Measurements from ENCODE around the gene TRPM7. TPM values are rescaled to one million over a fixed set of nuclear protein-coding genes. Genes with fewer than 3 reads are reported as not detected.

TRPM7 gene
- total and polyA plus RNA-seq, 2 of the 13 experiments (the other 11 are each of a cell fraction or from before 2014, with no cell fraction given), result 11.0 to 36.0 TPM

DNA sequence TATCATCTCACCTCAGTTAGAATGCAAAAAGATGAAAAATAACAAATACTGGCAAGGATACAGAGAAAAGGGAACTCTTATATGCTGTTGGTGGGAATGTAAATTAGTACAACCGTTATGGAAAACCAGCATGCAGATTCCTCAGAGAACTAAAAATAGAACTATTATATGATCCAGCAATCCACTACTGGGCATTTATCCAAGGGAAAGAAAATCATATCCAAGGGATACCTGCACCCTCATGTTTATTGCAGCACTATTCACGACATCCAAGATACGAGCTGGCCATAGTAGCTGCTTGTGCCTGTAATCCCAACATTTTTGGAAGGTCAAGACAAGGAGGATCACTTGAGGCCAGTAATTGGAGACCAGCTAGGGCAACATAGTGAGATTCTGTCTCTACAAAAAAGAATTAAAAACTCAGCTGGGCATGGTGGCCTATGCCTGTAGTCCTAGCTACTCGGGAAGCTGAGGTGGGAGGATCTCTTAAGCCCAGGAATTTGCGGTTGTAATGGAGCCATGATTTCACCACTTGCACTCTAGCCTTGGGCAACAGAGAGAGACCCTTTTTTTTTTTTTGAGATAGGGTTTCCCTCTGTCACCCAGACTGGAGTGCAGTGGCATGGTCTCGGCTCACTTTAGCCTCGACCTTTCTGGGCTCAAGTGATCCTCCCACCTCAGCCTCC is 166.7 kb downstream of the TRPM7 start:
- ATAC-seq (no peak), DNase-seq (ENCODE audit: low spot score) (no peak), FAIRE-seq (no peak)
- H4K20me1 ChIP-seq (ENCODE audit: insufficient read depth, low read length), result no peaks in the 10 kb centered on the region
- no peaks in the 10 kb centered on the region for H3K4me1 ChIP-seq (ENCODE audit: insufficient read depth, low read length)
- CTCF ChIA-PET (ENCODE audit: low intra/inter-chr PET ratio, low total read pairs), result no interaction called here
- H3K27me3 ChIP-seq (ENCODE audit: control insufficient read depth in 1 of 2, insufficient read depth in 2 of 2, low read length in 2 of 2), result no peaks in the 10 kb centered on the region; a peak in 1 of 5 replicates
- intact Hi-C loops (cut with micrococcal nuclease; ENCODE audit: unreplicated experiment) (no loop called here), in situ Hi-C loops (cut with HindIII; ENCODE audit: extremely low pct_ligation_motif_present, low pct_unique_long_range_greater_than_20kb) (no loop called here)
- H3K4me2 ChIP-seq (ENCODE audit: low read depth, low read length), result no peak overlapping the region
- no peak overlapping the region for H3K9ac ChIP-seq (ENCODE audit: insufficient read depth, low read depth, low read length)
- no peaks in the 10 kb centered on the region for H3K9me3 ChIP-seq (ENCODE audit: low read length)
- 73% methylated on average over 7 of the region's 7 CpGs for WGBS (ENCODE audit: low lambda C conversion rate)
- H3K79me2 ChIP-seq (ENCODE audit: insufficient read depth, low read length), result no peaks in the 10 kb centered on the region
- TF ChIP-seq ARNT (IDR thresholded peaks at IDR 0.05) (no peak), ISX (CRISPR knock-in tag; conservative IDR thresholded peaks at IDR 0.05) (no peak), MTA1 (CRISPR knock-in tag; IDR thresholded peaks at IDR 0.05; ENCODE audit: borderline replicate concordance) (no peak), NR2F2 (IDR thresholded peaks at IDR 0.05; ENCODE audit: borderline replicate concordance, low read depth) (no peak), ZNF331 (CRISPR knock-in tag; IDR thresholded peaks at IDR 0.05) (no peak), ZNF234 (CRISPR knock-in tag; conservative IDR thresholded peaks at IDR 0.05) (no peak)
- no peak overlapping the region for H3K4me3 ChIP-seq (replicated peaks in 1 of 3; ENCODE audit: insufficient read depth in 1 of 3, low read depth in 2 of 3, low read length in 3 of 3)
- BruUV-seq (replicated peaks), result no TSS peak
- H3K27ac ChIP-seq (ENCODE audit: extremely low read length, insufficient read depth, low read length), result no peak overlapping the region
- no peaks in the 10 kb centered on the region for H3K36me3 ChIP-seq (replicated peaks in 1 of 2; ENCODE audit: control insufficient read depth in 1 of 2, insufficient read depth in 2 of 2, low read length in 2 of 2)
- POLR2A ChIA-PET, result no interaction called here
- H2AFZ ChIP-seq (ENCODE audit: low read length), result no peak overlapping the region

DNA sequence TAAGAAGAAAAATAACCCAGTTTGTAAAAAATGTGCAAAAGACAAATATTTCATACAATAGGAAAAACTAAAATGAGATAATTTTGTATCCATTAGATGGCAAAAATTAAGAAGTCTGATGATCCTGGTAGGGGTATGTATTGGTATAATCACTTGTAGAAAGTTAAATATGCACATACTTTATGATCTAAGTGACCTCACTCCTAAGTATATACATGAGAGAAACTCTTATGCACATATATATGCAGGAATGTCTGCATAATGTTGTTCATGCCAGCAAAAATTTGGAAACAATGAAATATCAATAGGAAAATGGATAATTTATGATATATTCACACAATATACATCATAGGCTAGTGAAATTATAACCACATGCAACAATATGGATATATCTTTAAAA is 173.6 kb downstream of the TRPM7 start:
- Histone ChIP-seq H3K27me3 (ENCODE audit: control insufficient read depth in 1 of 2, insufficient read depth in 2 of 2, low read length in 2 of 2) (no peaks in the 10 kb centered on the region; a peak in 1 of 5 replicates), H3K9ac (ENCODE audit: insufficient read depth, low read depth, low read length) (no peak overlapping the region), H3K4me2 (ENCODE audit: low read depth, low read length) (no peak overlapping the region), H4K20me1 (ENCODE audit: insufficient read depth, low read length) (no peaks in the 10 kb centered on the region), H3K9me3 (ENCODE audit: low read length) (no peaks in the 10 kb centered on the region), H2AFZ (ENCODE audit: low read length) (no peak overlapping the region), H3K27ac (ENCODE audit: extremely low read length, insufficient read depth, low read length) (no peak overlapping the region), H3K4me1 (ENCODE audit: insufficient read depth, low read length) (no peaks in the 10 kb centered on the region), H3K79me2 (ENCODE audit: insufficient read depth, low read length) (no peaks in the 10 kb centered on the region), H3K4me3 (replicated peaks in 1 of 3; ENCODE audit: insufficient read depth in 1 of 3, low read depth in 2 of 3, low read length in 3 of 3) (no peak overlapping the region), H3K36me3 (replicated peaks in 1 of 2; ENCODE audit: control insufficient read depth in 1 of 2, insufficient read depth in 2 of 2, low read length in 2 of 2) (no peaks in the 10 kb centered on the region)
- DNase-seq (ENCODE audit: low spot score), result no peak
- intact Hi-C loops (cut with micrococcal nuclease; ENCODE audit: unreplicated experiment) (no loop called here), in situ Hi-C loops (cut with HindIII; ENCODE audit: extremely low pct_ligation_motif_present, low pct_unique_long_range_greater_than_20kb) (no loop called here)
- CTCF ChIA-PET (ENCODE audit: low intra/inter-chr PET ratio, low total read pairs), result no interaction called here
- ATAC-seq, result no peak
- FAIRE-seq, result no peak
- POLR2A ChIA-PET, result no interaction called here
- BruUV-seq (replicated peaks), result no TSS peak
- TF ChIP-seq ZNF20 (CRISPR knock-in tag; IDR thresholded peaks at IDR 0.05) (no peak), SRF (IDR thresholded peaks at IDR 0.05; ENCODE audit: low read depth, low read length) (no peak), ZC3H13 (CRISPR knock-in tag; IDR thresholded peaks at IDR 0.05) (no peak), SETDB1 (CRISPR knock-in tag; IDR thresholded peaks at IDR 0.05; ENCODE audit: borderline replicate concordance) (no peak), ZNF773 (CRISPR knock-in tag; IDR thresholded peaks at IDR 0.05; ENCODE audit: borderline replicate concordance) (no peak)
- TF ChIP-seq, protein P1, sequence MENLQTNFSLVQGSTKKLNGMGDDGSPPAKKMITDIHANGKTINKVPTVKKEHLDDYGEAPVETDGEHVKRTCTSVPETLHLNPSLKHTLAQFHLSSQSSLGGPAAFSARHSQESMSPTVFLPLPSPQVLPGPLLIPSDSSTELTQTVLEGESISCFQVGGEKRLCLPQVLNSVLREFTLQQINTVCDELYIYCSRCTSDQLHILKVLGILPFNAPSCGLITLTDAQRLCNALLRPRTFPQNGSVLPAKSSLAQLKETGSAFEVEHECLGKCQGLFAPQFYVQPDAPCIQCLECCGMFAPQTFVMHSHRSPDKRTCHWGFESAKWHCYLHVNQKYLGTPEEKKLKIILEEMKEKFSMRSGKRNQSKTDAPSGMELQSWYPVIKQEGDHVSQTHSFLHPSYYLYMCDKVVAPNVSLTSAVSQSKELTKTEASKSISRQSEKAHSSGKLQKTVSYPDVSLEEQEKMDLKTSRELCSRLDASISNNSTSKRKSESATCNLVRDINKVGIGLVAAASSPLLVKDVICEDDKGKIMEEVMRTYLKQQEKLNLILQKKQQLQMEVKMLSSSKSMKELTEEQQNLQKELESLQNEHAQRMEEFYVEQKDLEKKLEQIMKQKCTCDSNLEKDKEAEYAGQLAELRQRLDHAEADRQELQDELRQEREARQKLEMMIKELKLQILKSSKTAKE (CRISPR knock-in tag; IDR thresholded peaks at IDR 0.05; ENCODE audit: borderline replicate concordance), result no peak
- TF ChIP-seq, protein P2, sequence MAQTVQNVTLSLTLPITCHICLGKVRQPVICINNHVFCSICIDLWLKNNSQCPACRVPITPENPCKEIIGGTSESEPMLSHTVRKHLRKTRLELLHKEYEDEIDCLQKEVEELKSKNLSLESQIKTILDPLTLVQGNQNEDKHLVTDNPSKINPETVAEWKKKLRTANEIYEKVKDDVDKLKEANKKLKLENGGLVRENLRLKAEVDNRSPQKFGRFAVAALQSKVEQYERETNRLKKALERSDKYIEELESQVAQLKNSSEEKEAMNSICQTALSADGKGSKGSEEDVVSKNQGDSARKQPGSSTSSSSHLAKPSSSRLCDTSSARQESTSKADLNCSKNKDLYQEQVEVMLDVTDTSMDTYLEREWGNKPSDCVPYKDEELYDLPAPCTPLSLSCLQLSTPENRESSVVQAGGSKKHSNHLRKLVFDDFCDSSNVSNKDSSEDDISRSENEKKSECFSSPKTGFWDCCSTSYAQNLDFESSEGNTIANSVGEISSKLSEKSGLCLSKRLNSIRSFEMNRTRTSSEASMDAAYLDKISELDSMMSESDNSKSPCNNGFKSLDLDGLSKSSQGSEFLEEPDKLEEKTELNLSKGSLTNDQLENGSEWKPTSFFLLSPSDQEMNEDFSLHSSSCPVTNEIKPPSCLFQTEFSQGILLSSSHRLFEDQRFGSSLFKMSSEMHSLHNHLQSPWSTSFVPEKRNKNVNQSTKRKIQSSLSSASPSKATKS (CRISPR knock-in tag; IDR thresholded peaks at IDR 0.05), result no peak
